ENCODE measurements around the gene EFEMP1. TPM values are rescaled to one million over a fixed set of nuclear protein-coding genes. Genes with fewer than 3 reads are reported as not detected.

Gene EFEMP1
- polyA plus RNA-seq, 1 of the 3 experiments (the other 2 are of a cell fraction), result 1,015 TPM

- Histone ChIP-seq H3K79me2 (ENCODE audit: insufficient read depth) (peaks cover 24% of the 10 kb centered on the region), H4K20me1 (ENCODE audit: insufficient read depth) (no peaks in the 10 kb centered on the region), H3K36me3 (replicated peaks in 1 of 2; ENCODE audit: control insufficient read depth in 1 of 2, insufficient read depth in 2 of 2, low read length in 1 of 2) (peaks cover 0 to 24% of the 10 kb centered on the region in 2 experiments), H3F3A (replicated peaks; ENCODE audit: insufficient read depth) (peaks cover 15% of the 10 kb centered on the region), H3K27me3 (ENCODE audit: insufficient read depth) (no peaks in the 10 kb centered on the region), H3K4me1 (ENCODE audit: control insufficient read depth in 1 of 2, insufficient read depth in 2 of 2, low read depth in 1 of 2, low read length in 1 of 2) (peaks cover 0 to 31% of the 10 kb centered on the region in 2 experiments; a peak in 3 of 4 replicates), H3K9ac (no peak overlapping the region), H2AFZ (ENCODE audit: low read depth) (no peak overlapping the region), H3K27ac (ENCODE audit: low read depth in 2 of 2, low read length in 1 of 2) (no peak overlapping the region), H3K4me2 (no peak overlapping the region), H3K9me2 (no peaks in the 10 kb centered on the region), H3K4me3 (ENCODE audit: low read depth in 2 of 2, low read length in 1 of 2) (no peak overlapping the region), H3K9me3 (no peaks in the 10 kb centered on the region)
- ChIA-PET CTCF (interaction anchor here (1.2 kb wide), 1 partner anchor 15 kb away, joined by 3 read pairs; no protein-coding TSS in a partner anchor), POLR2A (no interaction called here)
- no peak for DNase-seq
- TF ChIP-seq CHD2 (IDR thresholded peaks at IDR 0.05; ENCODE audit: low read length, partially characterized antibody) (no peak), POLR2AphosphoS5 (IDR thresholded peaks at IDR 0.05; ENCODE audit: low read depth, low read length) (no peak), JUND (IDR thresholded peaks at IDR 0.05) (no peak), ZBTB33 (IDR thresholded peaks at IDR 0.05; ENCODE audit: borderline replicate concordance, low read depth) (no peak), PBX3 (IDR thresholded peaks at IDR 0.05) (no peak), MEF2A (IDR thresholded peaks at IDR 0.05; ENCODE audit: borderline replicate concordance, low read depth) (no peak), ELF1 (IDR thresholded peaks at IDR 0.05) (no peak), RXRA (IDR thresholded peaks at IDR 0.05; ENCODE audit: borderline replicate concordance, low read depth) (no peak), TEAD4 (IDR thresholded peaks at IDR 0.05; ENCODE audit: borderline replicate concordance, insufficient read depth) (no peak), TCF12 (IDR thresholded peaks at IDR 0.05) (no peak), GATA2 (CRISPR knock-in tag; IDR thresholded peaks at IDR 0.05) (no peak), TAF1 (IDR thresholded peaks at IDR 0.05; ENCODE audit: borderline replicate concordance, low read depth, low read length) (no peak), CTCF (IDR thresholded peaks at IDR 0.05) (no peak), YY1 (IDR thresholded peaks at IDR 0.05; ENCODE audit: low read depth) (no peak), USF1 (IDR thresholded peaks at IDR 0.05; ENCODE audit: borderline replicate concordance, low read depth) (no peak), EP300 (IDR thresholded peaks at IDR 0.05; ENCODE audit: borderline replicate concordance in 1 of 2, low read depth in 1 of 2, low read length in 1 of 2) (no peak), MAX (IDR thresholded peaks at IDR 0.05; ENCODE audit: low read depth) (no peak), EZH2phosphoT487 (IDR thresholded peaks at IDR 0.05; ENCODE audit: borderline replicate concordance, low read depth) (no peak), RFX5 (IDR thresholded peaks at IDR 0.05; ENCODE audit: low read length) (no peak)
These were observed 20.6 kb downstream of the EFEMP1 start for GRCh38 chr2:55902971-55903370.

All from SK-N-SH (cell line).